H1 (cell line): ENCODE data around the gene BIN2.

ENCODE experiments used
- ATF2 ChIP-seq: IDR thresholded peaks from 2 replicates; pipeline ENCODE4 v1.6.1; 2012; ENCODE audit warnings: low read length, inconsistent platforms
- BRCA1 ChIP-seq: IDR thresholded peaks from 2 replicates; pipeline ENCODE4 v1.6.1; 2012; ENCODE audit warnings: low read depth, low read length, improper control_type of control experiment
- CHD1 ChIP-seq: IDR thresholded peaks from 2 replicates; pipeline ENCODE4 v1.6.1; 2012; ENCODE audit warnings: low read depth, low read length, improper control_type of control experiment
- CHD7 ChIP-seq: fragments of 300-600 bp; sonication (generic); IDR thresholded peaks from 2 replicates; pipeline ENCODE4 v1.7.1; 2012; ENCODE audit warnings: low read length, moderate library complexity, mild to moderate bottlenecking, inconsistent platforms; ENCODE audit not compliant: insufficient replicate concordance
- CREB1 ChIP-seq: IDR thresholded peaks from 2 replicates; pipeline ENCODE4 v1.6.1; 2012; ENCODE audit warnings: inconsistent platforms
- CTCF ChIP-seq, 3 experiments: IDR thresholded peaks; 1 replicate in 2 of 3; 2 replicates in 1 of 3; pipeline versions ENCODE4 v1.5.1 to v1.6.1; 2011; ENCODE audit warnings: low read length in 3 of 3, mild to moderate bottlenecking in 3 of 3, inconsistent platforms in 2 of 3, low read depth in 1 of 3, moderate library complexity in 1 of 3; ENCODE audit not compliant: insufficient read depth in 1 of 3; ENCODE audit errors: control extremely low read depth in 1 of 3
- E2F6 ChIP-seq: IDR thresholded peaks from 2 replicates; pipeline ENCODE4 v1.6.1; 2012; ENCODE audit warnings: inconsistent platforms
- EGR1 ChIP-seq: IDR thresholded peaks from 2 replicates; pipeline ENCODE4 v1.6.1; 2011; ENCODE audit warnings: low read depth, low read length, borderline replicate concordance
- EZH2 ChIP-seq: fragments of 200-600 bp; sonication (generic); IDR thresholded peaks from 2 replicates; pipeline ENCODE4 v1.7.1; 2012; ENCODE audit warnings: low read depth, mild to moderate bottlenecking, moderate library complexity, low read length, inconsistent platforms; ENCODE audit not compliant: severe bottlenecking
- GABPA ChIP-seq: IDR thresholded peaks from 2 replicates; pipeline ENCODE4 v1.6.1; 2011; ENCODE audit warnings: mild to moderate bottlenecking, low read length, moderate library complexity, borderline replicate concordance; ENCODE audit not compliant: insufficient read depth
- POLR2AphosphoS5 ChIP-seq: IDR thresholded peaks from 2 replicates; pipeline ENCODE4 v1.6.1; 2011; ENCODE audit warnings: low read depth, low read length
- RNF2 ChIP-seq: fragments of 200-900, 300-1000 bp; sonication (generic); IDR thresholded peaks from 2 replicates; pipeline ENCODE4 v1.7.1; 2016; ENCODE audit warnings: borderline replicate concordance, low read depth, mild to moderate bottlenecking, antibody characterized with exemption, low read length; ENCODE audit not compliant: poor library complexity, severe bottlenecking; ENCODE audit errors: missing control alignments
- TF ChIP-seq, protein P1 (sequence below): IDR thresholded peaks from 2 replicates; pipeline ENCODE4 v1.6.1; 2012; ENCODE audit warnings: inconsistent platforms

GRCh38 chr12:51322452-51322851 lies 1.5 kb downstream of the BIN2 start:
- TF ChIP-seq POLR2AphosphoS5 (no peak), CTCF (IDR thresholded peaks at IDR 0.05; ENCODE audit: control extremely low read depth in 1 of 3, insufficient read depth in 1 of 3, low read depth in 1 of 3, low read length in 3 of 3) (no peak), GABPA (no peak), E2F6 (no peak), CHD1 (no peak), EGR1 (no peak), RNF2 (no peak), CHD7 (no peak), ATF2 (no peak), CREB1 (no peak), BRCA1 (no peak), EZH2 (no peak)
- TF ChIP-seq, protein P1, sequence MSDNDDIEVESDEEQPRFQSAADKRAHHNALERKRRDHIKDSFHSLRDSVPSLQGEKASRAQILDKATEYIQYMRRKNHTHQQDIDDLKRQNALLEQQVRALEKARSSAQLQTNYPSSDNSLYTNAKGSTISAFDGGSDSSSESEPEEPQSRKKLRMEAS = no peak
